Measurements from ENCODE around the gene B4GALNT4. TPM values are rescaled to one million over a fixed set of nuclear protein-coding genes. Genes with fewer than 3 reads are reported as not detected.

B4GALNT4 gene
- total and polyA plus RNA-seq, 2 of the 8 experiments (the other 6 are each of a cell fraction or from before 2014, with no cell fraction given), result 40.9 to 76.3 TPM

DNA sequence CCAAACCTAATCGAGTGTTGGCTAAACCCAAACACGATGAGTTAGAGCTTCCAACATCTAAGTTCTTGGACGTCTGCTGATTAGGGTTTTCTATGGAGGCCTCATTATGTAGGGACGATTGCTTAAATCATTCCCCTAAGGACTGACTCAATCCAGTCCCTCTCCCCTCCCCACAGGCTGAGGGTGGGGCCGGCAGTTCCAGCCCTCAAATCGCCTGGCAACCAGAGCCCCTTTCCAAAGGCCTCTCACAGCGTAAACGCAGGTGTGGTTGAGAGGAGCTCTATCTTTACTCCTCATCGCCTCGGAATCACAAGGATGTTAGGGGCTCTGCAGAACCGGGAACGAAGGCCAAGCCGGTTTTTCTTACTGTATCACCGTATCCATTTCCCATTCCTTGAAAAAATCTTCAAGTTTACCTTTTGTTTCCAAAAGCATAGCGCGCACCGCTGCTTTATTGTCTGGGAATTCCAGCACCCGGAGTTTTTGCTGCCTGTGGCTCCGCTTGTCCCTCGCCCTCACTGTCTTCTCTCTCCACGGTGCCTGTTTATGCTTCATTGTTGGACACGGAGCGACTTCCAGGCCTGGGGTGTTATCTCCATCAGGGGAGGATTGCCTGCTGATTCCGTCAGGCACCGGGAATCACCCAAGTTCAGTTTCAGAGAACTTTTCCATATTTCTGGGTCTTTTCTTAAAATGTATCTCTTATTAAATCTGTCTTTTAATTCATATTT, 34.9 kb upstream of the B4GALNT4 start:
- Histone ChIP-seq H3K9ac (replicated peaks in 1 of 4; ENCODE audit: extremely low read depth in 1 of 4, low read depth in 3 of 4, low read length in 3 of 4) (peak overlapping the region in 3 of 4 experiments; percentile 14 to 51 (median 32); a peak in 3 of 7 replicates), H2AFZ (ENCODE audit: low read length) (0 out of 2 replicates have a peak overlapping the region, but pooled peaks have one; percentile 30), H2AK5ac (ENCODE audit: low read depth, low read length) (0 out of 2 replicates have a peak overlapping the region, but pooled peaks have one; percentile 66), H3K23ac (ENCODE audit: insufficient read length) (no peak overlapping the region), H4K91ac (replicated peaks; ENCODE audit: insufficient read length, low read length) (peak overlapping the region; percentile 99), H4K8ac (ENCODE audit: extremely low read depth, insufficient read depth, low read length) (no peak overlapping the region), H3K18ac (ENCODE audit: extremely low read depth, low read length) (peak overlapping the region; percentile 89), H2BK20ac (ENCODE audit: low read length) (peak overlapping the region; percentile 73), H3K79me1 (ENCODE audit: low read depth, low read length) (no peaks in the 10 kb centered on the region), H3K36me3 (ENCODE audit: control insufficient read depth in 2 of 4, insufficient read depth in 4 of 4, low read length in 3 of 4) (no peaks in the 10 kb centered on the region), H2BK12ac (ENCODE audit: low read depth, low read length) (peak overlapping the region; percentile 78), H3K56ac (replicated peaks; ENCODE audit: insufficient read length, low read depth, low read length) (no peak overlapping the region), H3K4me3 (ENCODE audit: extremely low read depth in 1 of 4, insufficient read depth in 2 of 4, low read depth in 3 of 4, low read length in 4 of 4) (peak overlapping the region in 3 of 4 experiments; percentile 7 to 39 (median 23); a peak in 5 of 8 replicates), H3K23me2 (ENCODE audit: low read depth, low read length) (no peaks in the 10 kb centered on the region), H2BK5ac (ENCODE audit: low read depth, low read length) (peak overlapping the region; percentile 92), H3K27me3 (replicated peaks in 1 of 4; ENCODE audit: control insufficient read depth in 3 of 4, extremely low read depth in 1 of 4, insufficient read depth in 3 of 4, low read length in 3 of 4) (no peaks in the 10 kb centered on the region), H3K9me3 (ENCODE audit: insufficient read depth in 2 of 2, low read depth in 1 of 2, low read length in 1 of 2) (peaks cover 9 to 11% of the 10 kb centered on the region in 2 experiments; a peak in 3 of 4 replicates), H3K4me1 (replicated peaks in 1 of 4; ENCODE audit: control insufficient read depth in 3 of 4, insufficient read depth in 4 of 4, low read length in 3 of 4) (peaks cover 7 to 25% (median 18%) of the 10 kb centered on the region in 4 experiments), H2BK120ac (replicated peaks; ENCODE audit: low read depth, low read length) (peak overlapping the region; percentile 91), H3K14ac (ENCODE audit: insufficient read length) (no peak overlapping the region), H3K79me2 (ENCODE audit: control insufficient read depth in 1 of 2, insufficient read depth in 2 of 2, low read length in 2 of 2) (no peaks in the 10 kb centered on the region), H2BK15ac (ENCODE audit: low read length) (peak overlapping the region; percentile 13; the same call in 1 of the 2 replicates), H3K27ac (ENCODE audit: low read depth, low read length) (peak overlapping the region; percentile 76), H4K5ac (ENCODE audit: insufficient read length, low read depth, low read length) (peak overlapping the region; percentile 91), H3K4ac (replicated peaks; ENCODE audit: insufficient read length, low read depth, low read length) (peak overlapping the region; percentile 82), H3K4me2 (ENCODE audit: insufficient read depth in 1 of 2, low read depth in 2 of 2, low read length in 2 of 2) (peak overlapping the region; percentile 49 to 75), H4K20me1 (replicated peaks in 1 of 2; ENCODE audit: control insufficient read depth in 1 of 2, insufficient read depth in 2 of 2, low read length in 2 of 2) (no peaks in the 10 kb centered on the region)
- DNase-seq (ENCODE audit: low read depth in 1 of 2, low spot score in 2 of 2), result peak in 1 of 2 experiments; percentile 74
- FAIRE-seq, result peak; percentile 71
- ChIA-PET POLR2A (ENCODE audit: partially characterized antibody) (interaction anchor here (0.8 to 2.5 kb wide), 10 partner anchors 10 to 73 kb away, joined by 3 to 17 read pairs (median 4); partner anchors contain the start of gene IFITM3), CTCF (ENCODE audit: partially characterized antibody) (interaction anchor here (0.7 to 1.6 kb wide), 6 partner anchors 17 to 109 kb away, joined by 3 to 4 read pairs (median 3); no protein-coding TSS in a partner anchor)
- WGBS, 2 experiments (ENCODE audit: extremely low coverage in 1 of 2, insufficient coverage in 1 of 2, insufficient read length in 1 of 2, insufficient replicate concordance in 2 of 2, low coverage in 1 of 2, low lambda C conversion rate in 2 of 2, missing lambda C conversion rate in 1 of 2), result 26% methylated on average over 25 of the region's 25 CpGs; no CpG with 5 or more reads in 1 of the 2 experiments
- TF ChIP-seq, protein P1, sequence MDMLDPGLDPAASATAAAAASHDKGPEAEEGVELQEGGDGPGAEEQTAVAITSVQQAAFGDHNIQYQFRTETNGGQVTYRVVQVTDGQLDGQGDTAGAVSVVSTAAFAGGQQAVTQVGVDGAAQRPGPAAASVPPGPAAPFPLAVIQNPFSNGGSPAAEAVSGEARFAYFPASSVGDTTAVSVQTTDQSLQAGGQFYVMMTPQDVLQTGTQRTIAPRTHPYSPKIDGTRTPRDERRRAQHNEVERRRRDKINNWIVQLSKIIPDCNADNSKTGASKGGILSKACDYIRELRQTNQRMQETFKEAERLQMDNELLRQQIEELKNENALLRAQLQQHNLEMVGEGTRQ (IDR thresholded peaks at IDR 0.05; ENCODE audit: low read length), result no peak
- TF ChIP-seq JUND (IDR thresholded peaks at IDR 0.05; ENCODE audit: low read length), result no peak
- TF ChIP-seq SP1 (IDR thresholded peaks at IDR 0.05; ENCODE audit: low read depth, low read length), result peak; percentile 54; the same call in 1 of the 2 replicates
- TF ChIP-seq SP4 (IDR thresholded peaks at IDR 0.05; ENCODE audit: low read length), result no peak
- no peak for TF ChIP-seq CHD2 (IDR thresholded peaks at IDR 0.05; ENCODE audit: low read length)
- peak in 1 of 2 experiments; percentile 70; a peak in 2 of 3 replicates for TF ChIP-seq POLR2A (IDR thresholded peaks at IDR 0.05; ENCODE audit: control extremely low read depth in 1 of 2, low read depth in 2 of 2, low read length in 2 of 2)
- peak; percentile 62; the same call in 1 of the 2 replicates for TF ChIP-seq POLR2AphosphoS5 (IDR thresholded peaks at IDR 0.05; ENCODE audit: low read depth, low read length)
- peak; percentile 74 for TF ChIP-seq TAF1 (IDR thresholded peaks at IDR 0.05; ENCODE audit: low read depth, low read length)
- TF ChIP-seq TCF12 (IDR thresholded peaks at IDR 0.05; ENCODE audit: low read depth, low read length), result 0 out of 2 replicates have a peak, but pooled peaks have one; percentile 51
- peak; percentile 49; the same call in 1 of the 2 replicates for TF ChIP-seq CEBPB (IDR thresholded peaks at IDR 0.05; ENCODE audit: low read depth, low read length)
- TF ChIP-seq RAD21 (IDR thresholded peaks at IDR 0.05 in 1 of 2, conservative IDR thresholded peaks at IDR 0.05 in 1 of 2; ENCODE audit: low read depth in 2 of 2, low read length in 2 of 2), result no peak

Measured in H1 (cell line).